Vagina (tissue), 2 donors: ENCODE data around the gene ANKRD24.

Experiments
- POLR2AphosphoS5 ChIP-seq, 2 donors: sonication (generic); formaldehyde crosslinking; IDR thresholded peaks; one replicate each; pipeline ENCODE4 v1.9.0; 2017; ENCODE audit warnings: antibody characterized with exemption in 2 of 2, mild to moderate bottlenecking in 2 of 2, low read depth in 1 of 2; ENCODE audit not compliant: insufficient read depth in 1 of 2
- TF ChIP-seq, protein P1 (sequence below), 3 experiments: fragments of 450-650 bp in 2 of 3; fragments of 200-600 bp in 1 of 3; sonication (generic) in 1 of 3; IDR thresholded peaks; one replicate each; pipeline ENCODE4 v1.5.1; 2017 to 2019; ENCODE audit warnings: antibody characterized with exemption in 3 of 3, mild to moderate bottlenecking in 2 of 3, moderate library complexity in 2 of 3

DNA sequence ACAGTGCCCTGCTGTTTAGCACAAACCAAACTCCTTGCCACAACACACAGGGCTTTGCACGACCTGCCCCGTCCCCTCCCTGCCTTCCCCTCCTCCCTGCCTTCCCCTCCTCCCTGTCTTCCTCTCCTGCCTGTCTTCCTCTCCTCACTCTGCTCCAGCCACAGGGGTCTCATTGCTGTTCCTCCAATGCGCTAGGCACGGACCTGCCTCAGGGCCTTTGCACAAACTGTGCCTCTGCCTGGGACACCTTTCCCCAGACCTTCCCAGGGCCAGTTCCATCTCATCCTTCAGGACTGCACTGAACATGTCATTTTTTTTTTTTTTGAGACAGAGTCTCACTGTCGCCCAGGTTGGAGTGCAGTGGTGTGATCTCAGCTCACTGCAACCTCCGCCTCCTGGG is 30.9 kb upstream of the ANKRD24 start:
- TF ChIP-seq, protein P1, sequence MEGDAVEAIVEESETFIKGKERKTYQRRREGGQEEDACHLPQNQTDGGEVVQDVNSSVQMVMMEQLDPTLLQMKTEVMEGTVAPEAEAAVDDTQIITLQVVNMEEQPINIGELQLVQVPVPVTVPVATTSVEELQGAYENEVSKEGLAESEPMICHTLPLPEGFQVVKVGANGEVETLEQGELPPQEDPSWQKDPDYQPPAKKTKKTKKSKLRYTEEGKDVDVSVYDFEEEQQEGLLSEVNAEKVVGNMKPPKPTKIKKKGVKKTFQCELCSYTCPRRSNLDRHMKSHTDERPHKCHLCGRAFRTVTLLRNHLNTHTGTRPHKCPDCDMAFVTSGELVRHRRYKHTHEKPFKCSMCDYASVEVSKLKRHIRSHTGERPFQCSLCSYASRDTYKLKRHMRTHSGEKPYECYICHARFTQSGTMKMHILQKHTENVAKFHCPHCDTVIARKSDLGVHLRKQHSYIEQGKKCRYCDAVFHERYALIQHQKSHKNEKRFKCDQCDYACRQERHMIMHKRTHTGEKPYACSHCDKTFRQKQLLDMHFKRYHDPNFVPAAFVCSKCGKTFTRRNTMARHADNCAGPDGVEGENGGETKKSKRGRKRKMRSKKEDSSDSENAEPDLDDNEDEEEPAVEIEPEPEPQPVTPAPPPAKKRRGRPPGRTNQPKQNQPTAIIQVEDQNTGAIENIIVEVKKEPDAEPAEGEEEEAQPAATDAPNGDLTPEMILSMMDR (IDR thresholded peaks at IDR 0.05), result no peak
- no peak for TF ChIP-seq POLR2AphosphoS5 (IDR thresholded peaks at IDR 0.05; ENCODE audit: insufficient read depth in 1 of 2, low read depth in 1 of 2)
